ENCODE data around the gene ATP10A.

DNA sequence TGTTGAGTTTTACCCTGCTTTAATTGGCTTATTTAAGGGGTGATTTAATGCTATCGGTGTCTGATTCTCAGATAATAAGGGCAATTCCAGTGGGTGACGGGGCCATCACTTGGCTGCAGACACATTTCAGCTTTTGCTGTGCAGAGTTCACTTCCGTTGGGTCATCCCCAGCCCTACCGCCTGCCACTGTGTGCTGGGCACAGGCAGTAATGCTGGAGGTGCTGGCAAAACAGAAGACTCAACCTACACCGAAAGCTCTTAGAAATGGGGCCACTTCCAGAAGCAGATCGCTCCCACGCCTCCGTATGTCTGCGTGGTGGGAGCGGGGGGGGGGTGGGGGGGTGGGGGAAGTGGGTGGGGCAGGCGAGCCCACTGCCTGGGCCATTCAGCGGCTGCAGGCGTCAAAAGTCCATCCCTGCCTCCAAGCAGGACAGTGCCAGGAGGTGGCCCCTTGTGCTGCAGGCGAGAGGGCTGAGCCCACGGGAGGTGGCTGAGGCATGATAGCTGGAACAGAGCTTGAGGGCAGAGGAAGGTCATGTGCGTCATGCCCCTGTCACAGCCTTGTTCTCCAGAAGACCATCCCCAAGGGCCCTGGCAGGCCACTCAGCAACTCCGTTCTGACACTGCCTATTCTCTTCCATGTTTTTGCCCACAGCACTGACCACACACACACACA is 128.3 kb downstream of the ATP10A start:
- TF ChIP-seq POLR2A (IDR thresholded peaks at IDR 0.05; ENCODE audit: control extremely low read depth in 1 of 2, low read depth in 2 of 2, low read length in 2 of 2) (no peak), CTCF (IDR thresholded peaks at IDR 0.05; ENCODE audit: control extremely low read depth in 1 of 3, insufficient read depth in 1 of 3, low read depth in 1 of 3, low read length in 3 of 3) (no peak), EP300 (IDR thresholded peaks at IDR 0.05; ENCODE audit: borderline replicate concordance in 1 of 2, low read depth in 2 of 2, low read length in 2 of 2) (no peak), GABPA (IDR thresholded peaks at IDR 0.05; ENCODE audit: borderline replicate concordance, insufficient read depth, low read length) (no peak), KDM1A (IDR thresholded peaks at IDR 0.05; ENCODE audit: borderline replicate concordance, low read length) (no peak), TBP (IDR thresholded peaks at IDR 0.05; ENCODE audit: low read depth, low read length) (no peak), USF2 (IDR thresholded peaks at IDR 0.05; ENCODE audit: low read length) (no peak), HDAC2 (IDR thresholded peaks at IDR 0.05; ENCODE audit: borderline replicate concordance in 1 of 2, low read depth in 2 of 2, low read length in 2 of 2) (no peak), EGR1 (IDR thresholded peaks at IDR 0.05; ENCODE audit: borderline replicate concordance, low read depth, low read length) (no peak), POLR2AphosphoS5 (IDR thresholded peaks at IDR 0.05; ENCODE audit: low read depth, low read length) (no peak), ATF2 (IDR thresholded peaks at IDR 0.05; ENCODE audit: low read length) (no peak), CHD2 (IDR thresholded peaks at IDR 0.05; ENCODE audit: low read length) (no peak), YY1 (IDR thresholded peaks at IDR 0.05; ENCODE audit: low read depth, low read length) (no peak)
- TF ChIP-seq, protein P1, sequence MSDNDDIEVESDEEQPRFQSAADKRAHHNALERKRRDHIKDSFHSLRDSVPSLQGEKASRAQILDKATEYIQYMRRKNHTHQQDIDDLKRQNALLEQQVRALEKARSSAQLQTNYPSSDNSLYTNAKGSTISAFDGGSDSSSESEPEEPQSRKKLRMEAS (IDR thresholded peaks at IDR 0.05): no peak

Measured in H1 (cell line).